GM10248 (cell line): ENCODE measurements around the gene DCBLD2.

Experiments used
- CTCF ChIA-PET: fragments of 300-600 bp; sonication (Branson Sonifier 250); formaldehyde crosslinking; extraction: SDS; loops from one replicate; lab custom pipeline; 2021; ENCODE audit warnings: antibody characterized with exemption; lab: Yijun Ruan, JAX
- POLR2A ChIA-PET: fragments of 350-650 bp; sonication (Branson Sonifier 250); formaldehyde crosslinking; extraction: SDS; loops from one replicate; lab custom pipeline; 2020; ENCODE audit warnings: antibody characterized with exemption; lab: Yijun Ruan, JAX
- DNase-seq: peaks from one replicate; pipeline ENCODE4 v3.0.0; 2012; ENCODE audit errors: extremely low spot score
- CTCF ChIP-seq: IDR thresholded peaks from 2 replicates; pipeline ENCODE4 v1.5.1; 2012; ENCODE audit warnings: mild to moderate bottlenecking, low read depth; ENCODE audit errors: extremely low read depth, missing control alignments, control extremely low read depth

DCBLD2 gene

GRCh38 chr3:98901392-98902350, at the start of gene DCBLD2:
Gene DCBLD2, minus strand, starts transcription at chr3:98901695. Its CDS starts 369 bp downstream, at chr3:98901326.
- peak; percentile 99 for DNase-seq
- ChIA-PET CTCF (interaction anchor here (0.6 to 1.5 kb wide), 6 partner anchors 9 to 597 kb away, joined by 3 to 7 read pairs (median 4); no protein-coding TSS in a partner anchor), POLR2A (interaction anchor here (0.6 to 1.1 kb wide), 4 partner anchors 8 to 916 kb away, joined by 3 to 6 read pairs (median 4); partner anchors contain the start of gene CMSS1)
- no peak for TF ChIP-seq CTCF

- ChIA-PET CTCF (interaction anchor here (0.7 to 1.0 kb wide), 2 partner anchors 15 to 17 kb away, joined by 3 to 4 read pairs; no protein-coding TSS in a partner anchor), POLR2A (no interaction called here)
- no peak for TF ChIP-seq CTCF
- DNase-seq = no peak
Measured at GRCh38 chr3:98945666-98946065, 44.2 kb upstream of the DCBLD2 start.

GRCh38 chr3:98945101-98945524, 43.6 kb upstream of the DCBLD2 start:
- TF ChIP-seq CTCF = no peak
- ChIA-PET CTCF (interaction anchor here (0.7 kb wide), 1 partner anchor 15 kb away, joined by 4 read pairs; no protein-coding TSS in a partner anchor), POLR2A (no interaction called here)
- no peak for DNase-seq

- CTCF ChIA-PET = interaction anchor here (1.8 to 2.5 kb wide), 2 partner anchors 15 to 22 kb away, joined by 4 to 7 read pairs; no protein-coding TSS in a partner anchor
- POLR2A ChIA-PET = interaction anchor here (0.5 kb wide), 1 partner anchor 180 kb away, joined by 3 read pairs; no protein-coding TSS in a partner anchor
- no peak for TF ChIP-seq CTCF
- no peak for DNase-seq
Measured at GRCh38 chr3:98930413-98930812, 28.9 kb upstream of the DCBLD2 start.

- ChIA-PET CTCF (interaction anchor here (1.1 to 2.1 kb wide), 2 partner anchors 10 to 16 kb away, joined by 4 to 5 read pairs; no protein-coding TSS in a partner anchor), POLR2A (no interaction called here)
- no peak for TF ChIP-seq CTCF
- no peak for DNase-seq
Measured at GRCh38 chr3:98921957-98922356, 20.5 kb upstream of the DCBLD2 start.

GRCh38 chr3:98920166-98920565, 18.7 kb upstream of the DCBLD2 start:
- POLR2A ChIA-PET = no interaction called here
- CTCF ChIA-PET = interaction anchor here (1.5 to 1.6 kb wide), 2 partner anchors 18 to 24 kb away, joined by 4 read pairs; no protein-coding TSS in a partner anchor
- DNase-seq = no peak
- TF ChIP-seq CTCF = no peak
